ENCODE measurements around the gene ZBP1. TPM values are rescaled to one million over a fixed set of nuclear protein-coding genes. Genes with fewer than 3 reads are reported as not detected.

ZBP1 gene
- total RNA-seq, 6 experiments from 2014 or later, result 0.14 to 0.75 (median 0.36) TPM; not detected in 2

DNA sequence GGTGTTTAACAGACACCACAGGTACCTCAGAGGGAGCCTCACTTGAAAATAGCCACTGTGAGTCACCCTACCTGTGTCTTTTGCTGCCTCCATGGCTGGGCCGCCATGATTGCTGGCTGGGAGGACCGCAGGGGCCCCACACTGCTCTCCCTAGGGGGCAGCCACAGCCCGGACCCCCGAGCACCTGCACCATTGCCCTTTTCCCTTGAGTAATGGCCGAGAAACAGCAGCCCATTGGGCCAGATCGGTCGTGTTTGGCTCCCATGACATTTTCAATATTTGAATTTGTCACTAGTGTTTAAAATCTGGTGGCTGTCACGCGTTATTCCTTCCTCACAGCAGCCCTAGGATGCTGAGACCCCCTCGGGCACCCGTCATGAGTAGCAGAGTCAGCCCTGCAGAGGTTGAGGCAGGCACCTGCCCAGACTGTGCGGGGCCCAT lies 6.7 kb downstream of the ZBP1 start:
- intact Hi-C loops (cut with DNase I), result no loop called here
- no peaks in the 10 kb centered on the region for H3K27me3 ChIP-seq
- H3K27ac ChIP-seq, result no peak overlapping the region
- H3K4me1 ChIP-seq, result no peaks in the 10 kb centered on the region
- no peak for ATAC-seq
- no peak for DNase-seq
- no peaks in the 10 kb centered on the region for H3K36me3 ChIP-seq
- no peak overlapping the region for H3K4me3 ChIP-seq
- 40% methylated on average over 1 of the region's 12 CpGs for WGBS (ENCODE audit: insufficient coverage, low coverage, low lambda C conversion rate, missing lambda C conversion rate)
- H3K9me3 ChIP-seq, result no peaks in the 10 kb centered on the region
- TF ChIP-seq, protein P1, sequence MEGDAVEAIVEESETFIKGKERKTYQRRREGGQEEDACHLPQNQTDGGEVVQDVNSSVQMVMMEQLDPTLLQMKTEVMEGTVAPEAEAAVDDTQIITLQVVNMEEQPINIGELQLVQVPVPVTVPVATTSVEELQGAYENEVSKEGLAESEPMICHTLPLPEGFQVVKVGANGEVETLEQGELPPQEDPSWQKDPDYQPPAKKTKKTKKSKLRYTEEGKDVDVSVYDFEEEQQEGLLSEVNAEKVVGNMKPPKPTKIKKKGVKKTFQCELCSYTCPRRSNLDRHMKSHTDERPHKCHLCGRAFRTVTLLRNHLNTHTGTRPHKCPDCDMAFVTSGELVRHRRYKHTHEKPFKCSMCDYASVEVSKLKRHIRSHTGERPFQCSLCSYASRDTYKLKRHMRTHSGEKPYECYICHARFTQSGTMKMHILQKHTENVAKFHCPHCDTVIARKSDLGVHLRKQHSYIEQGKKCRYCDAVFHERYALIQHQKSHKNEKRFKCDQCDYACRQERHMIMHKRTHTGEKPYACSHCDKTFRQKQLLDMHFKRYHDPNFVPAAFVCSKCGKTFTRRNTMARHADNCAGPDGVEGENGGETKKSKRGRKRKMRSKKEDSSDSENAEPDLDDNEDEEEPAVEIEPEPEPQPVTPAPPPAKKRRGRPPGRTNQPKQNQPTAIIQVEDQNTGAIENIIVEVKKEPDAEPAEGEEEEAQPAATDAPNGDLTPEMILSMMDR (IDR thresholded peaks at IDR 0.05), result no peak
- no peak for TF ChIP-seq POLR2A (IDR thresholded peaks at IDR 0.05)

- Histone ChIP-seq H3K36me3 (no peaks in the 10 kb centered on the region), H3K27ac (no peak overlapping the region), H3K4me1 (no peaks in the 10 kb centered on the region), H3K27me3 (no peaks in the 10 kb centered on the region), H3K4me3 (no peak overlapping the region), H3K9me3 (no peaks in the 10 kb centered on the region)
- WGBS (ENCODE audit: insufficient coverage, low coverage, low lambda C conversion rate, missing lambda C conversion rate), result 58% methylated on average over 7 of the region's 7 CpGs
- no peak for ATAC-seq
- no peak for TF ChIP-seq POLR2A (IDR thresholded peaks at IDR 0.05)
- TF ChIP-seq, protein P1 (IDR thresholded peaks at IDR 0.05), result no peak
- peak in 1 of 3 donors; percentile 29 for DNase-seq
- intact Hi-C loops (cut with DNase I), result no loop called here
These were observed 7.3 kb downstream of the ZBP1 start for GRCh38 chr20:57612916-57613315.

- DNase-seq, result peak in 1 of 3 donors; percentile 20
- no peak overlapping the region for H3K4me3 ChIP-seq
- ATAC-seq, result no peak
- no peaks in the 10 kb centered on the region for H3K4me1 ChIP-seq
- TF ChIP-seq, protein P1 (IDR thresholded peaks at IDR 0.05), result no peak
- TF ChIP-seq POLR2A (IDR thresholded peaks at IDR 0.05), result no peak
- 50% methylated on average over 2 of the region's 7 CpGs for whole genome bisulfite sequencing (ENCODE audit: insufficient coverage, low coverage, low lambda C conversion rate, missing lambda C conversion rate)
- intact Hi-C loops (cut with DNase I), result no loop called here
- H3K27me3 ChIP-seq, result no peaks in the 10 kb centered on the region
- no peak overlapping the region for H3K27ac ChIP-seq
- H3K9me3 ChIP-seq, result no peaks in the 10 kb centered on the region
- no peaks in the 10 kb centered on the region for H3K36me3 ChIP-seq
These were observed 7.8 kb downstream of the ZBP1 start for GRCh38 chr20:57612436-57612835.

GRCh38 chr20:57611586-57612311 lies 8.5 kb downstream of the ZBP1 start:
- no peak for TF ChIP-seq POLR2A (IDR thresholded peaks at IDR 0.05)
- TF ChIP-seq, protein P1 (IDR thresholded peaks at IDR 0.05), result no peak
- H3K4me3 ChIP-seq, result no peak overlapping the region
- H3K27me3 ChIP-seq, result no peaks in the 10 kb centered on the region
- DNase-seq (peak in 1 of 3 donors; percentile 33), ATAC-seq (no peak)
- H3K9me3 ChIP-seq, result no peaks in the 10 kb centered on the region
- intact Hi-C loops (cut with DNase I), result no loop called here
- no peaks in the 10 kb centered on the region for H3K4me1 ChIP-seq
- no peaks in the 10 kb centered on the region for H3K36me3 ChIP-seq
- no peak overlapping the region for H3K27ac ChIP-seq
- 57% methylated on average over 10 of the region's 18 CpGs for WGBS (ENCODE audit: insufficient coverage, low coverage, low lambda C conversion rate, missing lambda C conversion rate)

All from right lobe of liver (tissue), 6 donors.